Measurements from ENCODE around the gene ALS2CL. TPM values are rescaled to one million over a fixed set of nuclear protein-coding genes. Genes with fewer than 3 reads are reported as not detected.

ALS2CL gene
- total RNA-seq, 1 experiment from 2014 or later, result 4.9 TPM

GRCh38 chr3:46679681-46680080 is 13.8 kb downstream of the ALS2CL start:
- H3K4me2 ChIP-seq (ENCODE audit: insufficient read depth, insufficient read length, low read length), result no peak overlapping the region
- TF ChIP-seq CTCF (conservative IDR thresholded peaks at IDR 0.05), result no peak
- H3K56ac ChIP-seq (ENCODE audit: insufficient read length, low read depth, low read length), result no peak overlapping the region
- H3K9me3 ChIP-seq (ENCODE audit: control insufficient read depth, low read depth, low read length), result no peaks in the 10 kb centered on the region
- DNase-seq, result no peak
- WGBS (ENCODE audit: extremely low coverage, insufficient read length, low lambda C conversion rate), result no CpG with 5 or more reads among the region's 5 CpGs
- no peaks in the 10 kb centered on the region for H3K79me1 ChIP-seq (ENCODE audit: insufficient read depth, low read depth, low read length, poor library complexity, severe bottlenecking)
- no peak overlapping the region for H2BK120ac ChIP-seq (ENCODE audit: low read depth, low read length, poor library complexity, severe bottlenecking)
- H2BK15ac ChIP-seq (ENCODE audit: low read depth, low read length), result no peak overlapping the region
- no peak overlapping the region for H3K27ac Mint-ChIP-seq
- no peak overlapping the region for H2BK20ac ChIP-seq (ENCODE audit: low read depth, low read length, poor library complexity, severe bottlenecking)
- no peak overlapping the region for H4K5ac ChIP-seq (ENCODE audit: insufficient read length, low read depth, low read length)
- H4K20me1 ChIP-seq (ENCODE audit: control insufficient read depth, insufficient read depth, insufficient read length), result no peaks in the 10 kb centered on the region
- no peak overlapping the region for H3K9ac ChIP-seq (ENCODE audit: extremely low read depth, insufficient read length, low read length)
- no peak overlapping the region for H2AFZ ChIP-seq (ENCODE audit: low read length)
- no peak overlapping the region for H4K8ac ChIP-seq (replicated peaks; ENCODE audit: insufficient read length, low read depth, low read length)
- peaks cover 3 to 18% of the 10 kb centered on the region in 2 experiments for H3K4me1 Mint-ChIP-seq
- no peaks in the 10 kb centered on the region for H3K23me2 ChIP-seq (ENCODE audit: insufficient read length, low read depth, low read length, poor library complexity, severe bottlenecking)
- no peak overlapping the region for H4K91ac ChIP-seq (ENCODE audit: insufficient read length, low read depth, low read length)
- no peaks in the 10 kb centered on the region for H3K4me1 ChIP-seq (ENCODE audit: insufficient read depth, low read length)
- no peaks in the 10 kb centered on the region for H3K27me3 Mint-ChIP-seq (ENCODE audit: low read depth)
- H3K27ac ChIP-seq (ENCODE audit: insufficient read length, low read depth, low read length), result no peak overlapping the region
- H3K27me3 ChIP-seq (ENCODE audit: insufficient read depth, low read length), result no peaks in the 10 kb centered on the region
- H3K36me3 Mint-ChIP-seq (ENCODE audit: insufficient read depth in 1 of 3, low read depth in 3 of 3), result no peaks in the 10 kb centered on the region; a peak in 3 of 7 replicates
- no peak overlapping the region for H2BK12ac ChIP-seq (ENCODE audit: insufficient read length, low read depth, low read length)
- H3K18ac ChIP-seq (ENCODE audit: insufficient read length, low read depth, low read length), result no peak overlapping the region
- no peak overlapping the region for H3K4me3 Mint-ChIP-seq
- no peak overlapping the region for H2BK5ac ChIP-seq (ENCODE audit: insufficient read length, low read length)
- no peak overlapping the region for H3K23ac ChIP-seq (ENCODE audit: insufficient read length, low read depth, low read length)
- H3T11ph ChIP-seq (ENCODE audit: low read length), result no peak overlapping the region
- no peak overlapping the region for H3K4ac ChIP-seq (ENCODE audit: low read depth, low read length)
- H3K9me3 Mint-ChIP-seq, result no peaks in the 10 kb centered on the region
- H3K79me2 ChIP-seq (ENCODE audit: insufficient read depth, low read length), result no peaks in the 10 kb centered on the region
- H2AK5ac ChIP-seq (ENCODE audit: insufficient read length, low read length), result no peak overlapping the region
- no peak overlapping the region; the same call in 1 of the 2 replicates for H3K14ac ChIP-seq (ENCODE audit: insufficient read depth, low read length)
